GM18861 (cell line): Measurements from ENCODE around the gene MICAL3.
"Not testable (repeated sequence)": the region's sequence is repeated elsewhere in the genome, so short reads cannot be mapped to it uniquely, and the experiment has no call there.

ENCODE experiments used
- ATAC-seq: cut with Tn5 transposase; IDR thresholded peaks from one replicate; pipeline ENCODE4 v1.9.1; 2021; ENCODE audit not compliant: unreplicated experiment

Gene MICAL3, protein sequence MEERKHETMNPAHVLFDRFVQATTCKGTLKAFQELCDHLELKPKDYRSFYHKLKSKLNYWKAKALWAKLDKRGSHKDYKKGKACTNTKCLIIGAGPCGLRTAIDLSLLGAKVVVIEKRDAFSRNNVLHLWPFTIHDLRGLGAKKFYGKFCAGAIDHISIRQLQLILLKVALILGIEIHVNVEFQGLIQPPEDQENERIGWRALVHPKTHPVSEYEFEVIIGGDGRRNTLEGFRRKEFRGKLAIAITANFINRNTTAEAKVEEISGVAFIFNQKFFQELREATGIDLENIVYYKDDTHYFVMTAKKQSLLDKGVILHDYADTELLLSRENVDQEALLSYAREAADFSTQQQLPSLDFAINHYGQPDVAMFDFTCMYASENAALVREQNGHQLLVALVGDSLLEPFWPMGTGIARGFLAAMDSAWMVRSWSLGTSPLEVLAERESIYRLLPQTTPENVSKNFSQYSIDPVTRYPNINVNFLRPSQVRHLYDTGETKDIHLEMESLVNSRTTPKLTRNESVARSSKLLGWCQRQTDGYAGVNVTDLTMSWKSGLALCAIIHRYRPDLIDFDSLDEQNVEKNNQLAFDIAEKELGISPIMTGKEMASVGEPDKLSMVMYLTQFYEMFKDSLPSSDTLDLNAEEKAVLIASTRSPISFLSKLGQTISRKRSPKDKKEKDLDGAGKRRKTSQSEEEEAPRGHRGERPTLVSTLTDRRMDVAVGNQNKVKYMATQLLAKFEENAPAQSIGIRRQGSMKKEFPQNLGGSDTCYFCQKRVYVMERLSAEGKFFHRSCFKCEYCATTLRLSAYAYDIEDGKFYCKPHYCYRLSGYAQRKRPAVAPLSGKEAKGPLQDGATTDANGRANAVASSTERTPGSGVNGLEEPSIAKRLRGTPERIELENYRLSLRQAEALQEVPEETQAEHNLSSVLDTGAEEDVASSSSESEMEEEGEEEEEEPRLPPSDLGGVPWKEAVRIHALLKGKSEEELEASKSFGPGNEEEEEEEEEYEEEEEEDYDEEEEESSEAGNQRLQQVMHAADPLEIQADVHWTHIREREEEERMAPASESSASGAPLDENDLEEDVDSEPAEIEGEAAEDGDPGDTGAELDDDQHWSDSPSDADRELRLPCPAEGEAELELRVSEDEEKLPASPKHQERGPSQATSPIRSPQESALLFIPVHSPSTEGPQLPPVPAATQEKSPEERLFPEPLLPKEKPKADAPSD (N-terminal part only)

DNA sequence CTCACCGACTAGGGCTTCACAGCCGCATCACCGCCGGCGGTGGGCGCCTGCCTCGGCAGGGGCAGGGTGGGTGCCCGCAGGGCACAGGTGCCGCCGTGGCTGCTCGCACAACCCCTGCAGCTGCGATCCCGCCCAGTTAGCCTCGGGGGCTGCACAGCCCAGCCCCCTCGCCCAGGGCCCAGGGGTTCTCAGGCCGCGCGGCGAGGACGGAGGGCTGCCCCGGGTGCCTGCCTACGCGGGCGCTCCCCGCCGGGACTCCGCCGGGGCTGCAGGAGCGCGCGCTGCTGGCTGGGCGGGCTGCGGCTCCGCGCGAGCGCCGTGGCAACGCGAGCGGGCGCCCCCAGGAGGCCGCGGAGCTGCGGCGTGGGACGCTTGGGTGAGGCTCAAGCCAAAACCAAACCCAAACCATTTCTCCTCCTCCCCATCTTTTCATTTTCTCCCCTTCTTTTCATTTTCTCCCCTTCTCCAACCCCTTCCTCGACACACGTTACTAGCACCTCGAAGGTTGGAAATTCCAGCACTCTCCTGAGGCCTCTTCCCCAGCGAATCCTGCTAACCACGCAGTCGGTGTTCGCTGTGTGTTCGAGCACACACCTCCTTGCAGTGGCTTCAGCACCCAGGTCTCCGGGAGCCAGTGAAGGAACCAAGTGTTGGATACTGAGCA lies at the start of gene MICAL3:
Gene MICAL3 (minus strand): TSS at position 286 of the 664 bp plus-strand sequence. CDS start 117,749 bp downstream, outside the sequence.
- peak; percentile 46 for ATAC-seq

DNA sequence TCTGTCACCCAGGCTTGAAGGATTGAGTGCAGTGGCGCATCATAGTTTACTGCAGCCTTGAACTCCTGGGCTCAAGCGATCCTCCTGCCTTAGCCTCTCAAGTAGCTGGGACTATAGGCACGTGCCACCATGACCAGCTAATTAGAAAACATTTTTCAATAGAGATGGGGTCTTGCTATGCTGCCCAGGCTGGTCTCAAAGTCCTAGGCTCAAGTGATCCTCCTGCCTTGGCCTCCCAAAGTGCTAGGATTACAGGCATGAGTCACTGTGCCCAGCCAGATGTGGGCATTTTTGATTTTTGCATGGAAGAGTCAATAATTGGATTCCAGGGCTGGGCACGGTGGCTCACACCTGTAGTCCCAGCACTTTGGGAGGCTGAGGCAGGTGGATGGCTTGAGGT lies 49.6 kb upstream of the MICAL3 start:
- ATAC-seq: not testable (repeated sequence)

- no peak for ATAC-seq
Observed at GRCh38 chr22:18073467-18073866, 49.1 kb upstream of the MICAL3 start.

DNA sequence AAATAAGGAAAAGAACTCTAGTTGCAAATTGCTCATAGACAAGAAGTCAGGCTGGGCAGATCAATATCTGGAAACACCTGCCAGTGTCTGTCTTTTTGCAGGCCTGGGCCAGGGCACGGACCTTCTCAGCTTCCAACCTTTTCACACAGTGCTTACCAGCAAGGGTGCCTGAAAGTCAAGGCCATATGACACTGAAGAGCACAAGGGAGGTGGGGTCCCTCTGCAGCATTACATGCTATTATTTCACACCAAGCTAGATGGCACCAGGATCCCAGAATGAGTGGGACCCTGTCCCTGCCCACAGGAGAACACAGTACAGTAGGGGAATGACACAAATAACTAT lies 47.6 kb upstream of the MICAL3 start:
- no peak for ATAC-seq

DNA sequence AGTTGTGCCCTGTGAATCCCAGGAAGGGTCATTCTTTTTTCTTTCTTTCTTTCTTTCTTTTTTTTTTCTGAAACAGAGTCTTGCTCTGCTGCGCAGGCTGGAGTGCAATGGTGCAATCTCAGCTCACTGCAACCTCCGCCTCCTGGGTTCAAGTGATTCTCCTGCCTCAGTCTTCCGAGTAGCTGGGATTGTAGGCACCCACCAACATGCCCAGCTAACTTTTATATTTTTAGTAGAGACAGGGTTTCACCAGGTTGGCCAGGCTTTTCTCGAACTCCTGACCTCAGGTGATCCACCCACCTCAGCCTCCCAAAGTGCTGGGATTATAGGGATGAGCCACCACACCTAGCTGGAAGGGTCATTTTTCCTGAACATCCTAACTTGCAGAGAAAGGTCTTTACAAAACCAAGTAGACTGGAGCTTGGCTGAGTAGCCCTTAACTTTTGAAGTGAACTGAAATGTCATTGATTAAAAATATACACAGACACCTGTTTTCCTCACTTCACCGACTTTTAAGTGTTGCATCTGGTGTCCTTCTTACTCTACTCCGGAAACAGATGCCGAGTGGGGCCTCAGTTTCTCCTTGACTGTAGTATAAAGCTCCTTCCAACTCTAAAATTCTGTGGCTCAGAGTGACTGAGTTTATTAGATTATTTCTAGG lies 47.1 kb upstream of the MICAL3 start:
- ATAC-seq: not testable (repeated sequence)

- no peak for ATAC-seq
Observed at GRCh38 chr22:18070556-18071306, 46.4 kb upstream of the MICAL3 start.

GRCh38 chr22:18070041-18070440 lies 45.7 kb upstream of the MICAL3 start:
- ATAC-seq: no peak

GRCh38 chr22:18069041-18069440 lies 44.7 kb upstream of the MICAL3 start:
- ATAC-seq: no peak

- no peak for ATAC-seq
Observed at GRCh38 chr22:18068381-18068988, 44.1 kb upstream of the MICAL3 start.

- no peak for ATAC-seq
Observed at GRCh38 chr22:18067548-18068341, 43.4 kb upstream of the MICAL3 start.

GRCh38 chr22:18067121-18067520 lies 42.8 kb upstream of the MICAL3 start:
- ATAC-seq: no peak

GRCh38 chr22:18066181-18066859 lies 42.0 kb upstream of the MICAL3 start:
- no peak for ATAC-seq

- no peak for ATAC-seq
Observed at GRCh38 chr22:18065256-18065655, 40.9 kb upstream of the MICAL3 start.

DNA sequence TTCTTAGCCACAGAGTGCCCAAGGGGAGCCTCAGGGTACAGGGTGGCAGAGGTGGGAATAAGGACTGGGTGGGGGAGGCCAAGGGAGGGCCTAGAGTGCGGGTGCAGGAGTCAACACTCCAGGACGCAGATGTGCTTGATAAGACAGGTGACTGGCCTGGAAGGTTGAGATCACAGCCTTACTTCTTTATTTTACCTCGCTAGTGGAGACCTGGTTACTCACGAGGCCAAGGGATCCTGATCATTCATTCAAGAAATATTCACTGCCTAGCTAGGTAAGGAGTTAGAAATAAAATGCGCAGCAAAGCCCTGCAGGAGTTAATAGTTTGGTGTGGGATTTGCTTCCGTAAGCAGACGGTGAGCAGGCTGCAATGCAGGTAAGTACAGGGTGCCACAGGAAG lies 40.3 kb upstream of the MICAL3 start:
- ATAC-seq: no peak

DNA sequence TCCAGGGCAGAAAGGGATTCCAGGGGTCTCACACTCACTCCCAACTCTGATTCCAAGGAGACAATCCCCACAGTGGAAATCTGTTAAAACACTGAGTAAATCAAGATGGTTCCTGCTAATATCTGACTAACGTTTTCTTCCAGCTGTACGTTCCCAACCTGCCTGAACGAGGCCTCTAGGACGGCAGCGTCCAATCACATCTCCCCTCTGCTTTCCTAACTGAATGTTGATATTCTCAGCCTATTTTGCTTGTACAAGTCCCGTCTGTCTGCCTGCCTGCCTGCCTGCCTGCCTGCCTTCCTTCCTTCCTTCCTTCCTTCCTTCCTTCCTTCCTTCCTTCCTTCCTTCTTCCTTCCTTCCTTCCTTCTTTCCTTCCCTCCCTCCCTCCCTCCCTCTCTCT lies 39.4 kb upstream of the MICAL3 start:
- not testable (repeated sequence) for ATAC-seq

- ATAC-seq: no peak
Observed at GRCh38 chr22:18063306-18063705, 38.9 kb upstream of the MICAL3 start.

DNA sequence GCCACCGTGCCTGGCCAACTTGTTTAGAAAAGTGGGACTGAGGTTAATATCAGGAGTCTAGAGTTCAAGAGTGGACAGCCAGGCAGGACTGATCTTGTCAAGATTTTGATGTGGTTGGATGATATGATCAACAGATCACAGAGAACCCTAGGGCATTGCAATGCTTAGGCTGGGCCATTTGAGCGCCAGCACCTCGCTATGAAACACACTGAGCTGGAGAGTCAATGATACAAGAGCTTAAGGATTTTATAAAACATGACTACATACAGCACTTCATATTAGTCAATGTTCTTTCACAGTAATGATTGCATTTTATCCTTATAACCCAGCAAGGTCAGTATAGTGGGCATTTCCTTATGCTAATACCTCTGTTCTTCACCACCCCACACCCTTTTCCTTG lies 38.1 kb upstream of the MICAL3 start:
- ATAC-seq: no peak
